ENCODE data around the gene MCTP1.

MCTP1 gene

GRCh38 chr5:94672746-94673145 is 612.1 kb downstream of the MCTP1 start:
- DNase-seq (ENCODE audit: low spot score) = no peak
- TF ChIP-seq CTCF (IDR thresholded peaks at IDR 0.05; ENCODE audit: extremely low read depth, insufficient read depth, missing control alignments) = no peak
- in situ Hi-C loops (cut with MboI; ENCODE audit: low pct_unique_long_range_greater_than_20kb, low sequenced_read_pairs, unreplicated experiment) = no loop called here

- TF ChIP-seq CTCF (IDR thresholded peaks at IDR 0.05; ENCODE audit: extremely low read depth, insufficient read depth, missing control alignments) = no peak
- no peak for DNase-seq (ENCODE audit: low spot score)
- in situ Hi-C loops (cut with MboI; ENCODE audit: low pct_unique_long_range_greater_than_20kb, low sequenced_read_pairs, unreplicated experiment) = no loop called here
Observed at GRCh38 chr5:94670726-94671125, 614.2 kb downstream of the MCTP1 start.

GRCh38 chr5:94667937-94668336 is 617.0 kb downstream of the MCTP1 start:
- DNase-seq (ENCODE audit: low spot score) = no peak
- TF ChIP-seq CTCF (IDR thresholded peaks at IDR 0.05; ENCODE audit: extremely low read depth, insufficient read depth, missing control alignments) = no peak
- in situ Hi-C loops (cut with MboI; ENCODE audit: low pct_unique_long_range_greater_than_20kb, low sequenced_read_pairs, unreplicated experiment) = no loop called here

- no peak for DNase-seq (ENCODE audit: low spot score)
- in situ Hi-C loops (cut with MboI; ENCODE audit: low pct_unique_long_range_greater_than_20kb, low sequenced_read_pairs, unreplicated experiment) = no loop called here
- TF ChIP-seq CTCF (IDR thresholded peaks at IDR 0.05; ENCODE audit: extremely low read depth, insufficient read depth, missing control alignments) = no peak
Observed at GRCh38 chr5:94661086-94661485, 623.8 kb downstream of the MCTP1 start.

GRCh38 chr5:94660506-94660905 is 624.4 kb downstream of the MCTP1 start:
- in situ Hi-C loops (cut with MboI; ENCODE audit: low pct_unique_long_range_greater_than_20kb, low sequenced_read_pairs, unreplicated experiment) = no loop called here
- DNase-seq (ENCODE audit: low spot score) = no peak
- TF ChIP-seq CTCF (IDR thresholded peaks at IDR 0.05; ENCODE audit: extremely low read depth, insufficient read depth, missing control alignments) = no peak

DNA sequence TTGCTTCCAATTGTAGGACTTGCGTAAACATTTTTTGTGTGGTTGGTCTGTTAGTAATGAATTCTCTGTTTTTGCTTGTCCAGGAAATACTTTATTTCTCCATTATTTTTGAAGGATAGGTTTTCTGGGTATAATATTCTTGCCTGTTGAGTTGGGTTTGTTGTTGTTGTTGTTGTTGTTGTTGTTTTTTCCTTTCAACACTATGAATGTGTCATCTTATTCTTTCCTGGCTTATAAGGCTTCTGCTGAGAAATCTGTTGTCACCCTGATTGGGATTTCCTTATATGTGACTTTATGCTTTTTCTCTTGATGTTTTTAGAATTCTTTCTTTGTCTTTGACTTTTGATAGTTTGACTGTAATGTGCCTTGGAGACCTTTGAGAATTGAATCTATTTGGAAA is 626.6 kb downstream of the MCTP1 start:
- in situ Hi-C loops (cut with MboI; ENCODE audit: low pct_unique_long_range_greater_than_20kb, low sequenced_read_pairs, unreplicated experiment) = no loop called here
- DNase-seq (ENCODE audit: low spot score) = no peak
- TF ChIP-seq CTCF (IDR thresholded peaks at IDR 0.05; ENCODE audit: extremely low read depth, insufficient read depth, missing control alignments) = no peak
